Stimulated activated CD4-positive, alpha-beta T cell treated with anti-CD3 and anti-CD28 coated beads, Interleukin-4, amount 100 ng/mL, for 4 hours (primary cell): ENCODE measurements around the gene EVC.
"Not testable (repeated sequence)": the region's sequence is repeated elsewhere in the genome, so short reads cannot be mapped to it uniquely, and the experiment has no call there.

Experiments used
- DNase-seq, 2 experiments: peaks; one replicate each; pipeline ENCODE4 v3.0.0-alpha.2; 2020

Gene EVC

GRCh38 chr4:5822619-5823018 lies 111.6 kb downstream of the EVC start:
- DNase-seq = no peak

GRCh38 chr4:5823542-5824211 lies 112.7 kb downstream of the EVC start:
- no peak for DNase-seq

- no peak for DNase-seq
Measured at GRCh38 chr4:5824227-5824626, 113.2 kb downstream of the EVC start.

GRCh38 chr4:5824635-5825034 lies 113.6 kb downstream of the EVC start:
- DNase-seq = no peak

GRCh38 chr4:5825321-5826041 lies 114.5 kb downstream of the EVC start:
- no peak for DNase-seq

- no peak for DNase-seq
Measured at GRCh38 chr4:5826437-5827107, 115.6 kb downstream of the EVC start.

GRCh38 chr4:5827108-5828004 lies 116.4 kb downstream of the EVC start:
- DNase-seq = no peak

- no peak for DNase-seq
Measured at GRCh38 chr4:5828005-5828391, 117.0 kb downstream of the EVC start.

- DNase-seq = no peak
Measured at GRCh38 chr4:5836943-5837342, 125.9 kb downstream of the EVC start.

- DNase-seq = not testable (repeated sequence)
Measured at GRCh38 chr4:5837483-5837882, 126.5 kb downstream of the EVC start.

GRCh38 chr4:5839332-5839731 lies 128.3 kb downstream of the EVC start:
- no peak for DNase-seq

- no peak for DNase-seq
Measured at GRCh38 chr4:5839751-5840674, 129.0 kb downstream of the EVC start.

- DNase-seq = no peak
Measured at GRCh38 chr4:5842456-5842855, 131.5 kb downstream of the EVC start.

GRCh38 chr4:5843573-5844530 lies 132.9 kb downstream of the EVC start:
- no peak for DNase-seq

GRCh38 chr4:5845035-5845905 lies 134.3 kb downstream of the EVC start:
- no peak for DNase-seq

GRCh38 chr4:5851637-5852301 lies 140.8 kb downstream of the EVC start:
- no peak for DNase-seq

GRCh38 chr4:5852523-5853202 lies 141.7 kb downstream of the EVC start:
- DNase-seq = no peak

- no peak for DNase-seq
Measured at GRCh38 chr4:5854929-5855328, 143.9 kb downstream of the EVC start.
